ENCODE data around the gene GALNT6. TPM values are rescaled to one million over a fixed set of nuclear protein-coding genes. Genes with fewer than 3 reads are reported as not detected.

Gene GALNT6
- total and polyA plus RNA-seq, 2 of the 13 experiments (the other 11 are each of a cell fraction or from before 2014, with no cell fraction given): 1.0 to 1.1 TPM

GRCh38 chr12:51401900-51402299, 10.7 kb upstream of the GALNT6 start:
- no peak for ATAC-seq
- FAIRE-seq: no peak
- no TSS peak for BruUV-seq (replicated peaks)
- intact Hi-C loops (cut with micrococcal nuclease; ENCODE audit: unreplicated experiment) (no loop called here), in situ Hi-C loops (cut with HindIII; ENCODE audit: extremely low pct_ligation_motif_present, low pct_unique_long_range_greater_than_20kb) (no loop called here)
- no peak for DNase-seq (ENCODE audit: low spot score)
- Histone ChIP-seq H2AFZ (ENCODE audit: low read length) (no peak overlapping the region), H3K27ac (ENCODE audit: extremely low read length, insufficient read depth, low read length) (no peak overlapping the region), H3K4me1 (ENCODE audit: insufficient read depth, low read length) (peaks cover 14% of the 10 kb centered on the region), H3K27me3 (ENCODE audit: control insufficient read depth in 1 of 2, insufficient read depth in 2 of 2, low read length in 2 of 2) (no peaks in the 10 kb centered on the region), H4K20me1 (ENCODE audit: insufficient read depth, low read length) (no peaks in the 10 kb centered on the region), H3K9ac (ENCODE audit: insufficient read depth, low read depth, low read length) (no peak overlapping the region), H3K4me2 (ENCODE audit: low read depth, low read length) (no peak overlapping the region), H3K36me3 (replicated peaks in 1 of 2; ENCODE audit: control insufficient read depth in 1 of 2, insufficient read depth in 2 of 2, low read length in 2 of 2) (no peaks in the 10 kb centered on the region), H3K79me2 (ENCODE audit: insufficient read depth, low read length) (no peaks in the 10 kb centered on the region), H3K9me3 (ENCODE audit: low read length) (no peaks in the 10 kb centered on the region), H3K4me3 (replicated peaks in 1 of 3; ENCODE audit: insufficient read depth in 1 of 3, low read depth in 2 of 3, low read length in 3 of 3) (no peak overlapping the region)
- ChIA-PET CTCF (ENCODE audit: low intra/inter-chr PET ratio, low total read pairs) (no interaction called here), POLR2A (no interaction called here)
- WGBS (ENCODE audit: low lambda C conversion rate): 0% methylated on average over 1 of the region's 1 CpG
- TF ChIP-seq CEBPZ (IDR thresholded peaks at IDR 0.05; ENCODE audit: low read length) (no peak), ZNF382 (CRISPR knock-in tag; IDR thresholded peaks at IDR 0.05; ENCODE audit: borderline replicate concordance) (no peak), RARA (CRISPR knock-in tag; IDR thresholded peaks at IDR 0.05) (no peak), ELF4 (CRISPR knock-in tag; IDR thresholded peaks at IDR 0.05; ENCODE audit: borderline replicate concordance) (no peak), ZBTB39 (CRISPR knock-in tag; IDR thresholded peaks at IDR 0.05) (no peak), ZNF3 (CRISPR knock-in tag; IDR thresholded peaks at IDR 0.05) (no peak), ZKSCAN5 (CRISPR knock-in tag; IDR thresholded peaks at IDR 0.05) (no peak), ZNF292 (CRISPR knock-in tag; IDR thresholded peaks at IDR 0.05; ENCODE audit: borderline replicate concordance, low read depth) (no peak), ZNF326 (CRISPR knock-in tag; IDR thresholded peaks at IDR 0.05; ENCODE audit: borderline replicate concordance) (no peak), HNRNPUL1 (IDR thresholded peaks at IDR 0.05; ENCODE audit: low read depth, low read length) (no peak)
- TF ChIP-seq, protein P1, sequence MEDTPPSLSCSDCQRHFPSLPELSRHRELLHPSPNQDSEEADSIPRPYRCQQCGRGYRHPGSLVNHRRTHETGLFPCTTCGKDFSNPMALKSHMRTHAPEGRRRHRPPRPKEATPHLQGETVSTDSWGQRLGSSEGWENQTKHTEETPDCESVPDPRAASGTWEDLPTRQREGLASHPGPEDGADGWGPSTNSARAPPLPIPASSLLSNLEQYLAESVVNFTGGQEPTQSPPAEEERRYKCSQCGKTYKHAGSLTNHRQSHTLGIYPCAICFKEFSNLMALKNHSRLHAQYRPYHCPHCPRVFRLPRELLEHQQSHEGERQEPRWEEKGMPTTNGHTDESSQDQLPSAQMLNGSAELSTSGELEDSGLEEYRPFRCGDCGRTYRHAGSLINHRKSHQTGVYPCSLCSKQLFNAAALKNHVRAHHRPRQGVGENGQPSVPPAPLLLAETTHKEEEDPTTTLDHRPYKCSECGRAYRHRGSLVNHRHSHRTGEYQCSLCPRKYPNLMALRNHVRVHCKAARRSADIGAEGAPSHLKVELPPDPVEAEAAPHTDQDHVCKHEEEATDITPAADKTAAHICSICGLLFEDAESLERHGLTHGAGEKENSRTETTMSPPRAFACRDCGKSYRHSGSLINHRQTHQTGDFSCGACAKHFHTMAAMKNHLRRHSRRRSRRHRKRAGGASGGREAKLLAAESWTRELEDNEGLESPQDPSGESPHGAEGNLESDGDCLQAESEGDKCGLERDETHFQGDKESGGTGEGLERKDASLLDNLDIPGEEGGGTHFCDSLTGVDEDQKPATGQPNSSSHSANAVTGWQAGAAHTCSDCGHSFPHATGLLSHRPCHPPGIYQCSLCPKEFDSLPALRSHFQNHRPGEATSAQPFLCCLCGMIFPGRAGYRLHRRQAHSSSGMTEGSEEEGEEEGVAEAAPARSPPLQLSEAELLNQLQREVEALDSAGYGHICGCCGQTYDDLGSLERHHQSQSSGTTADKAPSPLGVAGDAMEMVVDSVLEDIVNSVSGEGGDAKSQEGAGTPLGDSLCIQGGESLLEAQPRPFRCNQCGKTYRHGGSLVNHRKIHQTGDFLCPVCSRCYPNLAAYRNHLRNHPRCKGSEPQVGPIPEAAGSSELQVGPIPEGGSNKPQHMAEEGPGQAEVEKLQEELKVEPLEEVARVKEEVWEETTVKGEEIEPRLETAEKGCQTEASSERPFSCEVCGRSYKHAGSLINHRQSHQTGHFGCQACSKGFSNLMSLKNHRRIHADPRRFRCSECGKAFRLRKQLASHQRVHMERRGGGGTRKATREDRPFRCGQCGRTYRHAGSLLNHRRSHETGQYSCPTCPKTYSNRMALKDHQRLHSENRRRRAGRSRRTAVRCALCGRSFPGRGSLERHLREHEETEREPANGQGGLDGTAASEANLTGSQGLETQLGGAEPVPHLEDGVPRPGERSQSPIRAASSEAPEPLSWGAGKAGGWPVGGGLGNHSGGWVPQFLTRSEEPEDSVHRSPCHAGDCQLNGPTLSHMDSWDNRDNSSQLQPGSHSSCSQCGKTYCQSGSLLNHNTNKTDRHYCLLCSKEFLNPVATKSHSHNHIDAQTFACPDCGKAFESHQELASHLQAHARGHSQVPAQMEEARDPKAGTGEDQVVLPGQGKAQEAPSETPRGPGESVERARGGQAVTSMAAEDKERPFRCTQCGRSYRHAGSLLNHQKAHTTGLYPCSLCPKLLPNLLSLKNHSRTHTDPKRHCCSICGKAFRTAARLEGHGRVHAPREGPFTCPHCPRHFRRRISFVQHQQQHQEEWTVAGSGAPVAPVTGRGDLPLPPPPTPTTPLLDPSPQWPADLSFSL (CRISPR knock-in tag; IDR thresholded peaks at IDR 0.05): no peak
- TF ChIP-seq, protein P2, sequence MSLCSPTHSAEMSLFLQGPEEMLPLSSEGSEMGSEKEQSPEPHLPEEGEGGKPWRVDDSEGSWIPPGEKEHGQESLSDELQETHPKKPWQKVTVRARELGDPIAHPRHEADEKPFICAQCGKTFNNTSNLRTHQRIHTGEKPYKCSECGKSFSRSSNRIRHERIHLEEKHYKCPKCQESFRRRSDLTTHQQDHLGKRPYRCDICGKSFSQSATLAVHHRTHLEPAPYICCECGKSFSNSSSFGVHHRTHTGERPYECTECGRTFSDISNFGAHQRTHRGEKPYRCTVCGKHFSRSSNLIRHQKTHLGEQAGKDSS (CRISPR knock-in tag; IDR thresholded peaks at IDR 0.05; ENCODE audit: borderline replicate concordance, low read depth): no peak

All from HepG2 (cell line).